OCI-M1 (cell line): ENCODE data around the gene HBA1.
"Not testable (repeated sequence)": the region's sequence is repeated elsewhere in the genome, so short reads cannot be mapped to it uniquely, and the experiment has no call there.

Experiments used
- DNase-seq: peaks from one replicate; lab custom pipeline; 2025; lab: John Stamatoyannopoulos, UW

Gene HBA1

DNA sequence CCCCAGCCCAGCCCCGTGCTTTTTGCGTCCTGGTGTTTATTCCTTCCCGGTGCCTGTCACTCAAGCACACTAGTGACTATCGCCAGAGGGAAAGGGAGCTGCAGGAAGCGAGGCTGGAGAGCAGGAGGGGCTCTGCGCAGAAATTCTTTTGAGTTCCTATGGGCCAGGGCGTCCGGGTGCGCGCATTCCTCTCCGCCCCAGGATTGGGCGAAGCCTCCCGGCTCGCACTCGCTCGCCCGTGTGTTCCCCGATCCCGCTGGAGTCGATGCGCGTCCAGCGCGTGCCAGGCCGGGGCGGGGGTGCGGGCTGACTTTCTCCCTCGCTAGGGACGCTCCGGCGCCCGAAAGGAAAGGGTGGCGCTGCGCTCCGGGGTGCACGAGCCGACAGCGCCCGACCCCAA, 474 bp upstream of the HBA1 start:
- DNase-seq: not testable (repeated sequence)

DNA sequence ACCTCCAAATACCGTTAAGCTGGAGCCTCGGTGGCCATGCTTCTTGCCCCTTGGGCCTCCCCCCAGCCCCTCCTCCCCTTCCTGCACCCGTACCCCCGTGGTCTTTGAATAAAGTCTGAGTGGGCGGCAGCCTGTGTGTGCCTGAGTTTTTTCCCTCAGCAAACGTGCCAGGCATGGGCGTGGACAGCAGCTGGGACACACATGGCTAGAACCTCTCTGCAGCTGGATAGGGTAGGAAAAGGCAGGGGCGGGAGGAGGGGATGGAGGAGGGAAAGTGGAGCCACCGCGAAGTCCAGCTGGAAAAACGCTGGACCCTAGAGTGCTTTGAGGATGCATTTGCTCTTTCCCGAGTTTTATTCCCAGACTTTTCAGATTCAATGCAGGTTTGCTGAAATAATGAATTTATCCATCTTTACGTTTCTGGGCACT, 928 bp downstream of the HBA1 start:
- DNase-seq: no peak

DNA sequence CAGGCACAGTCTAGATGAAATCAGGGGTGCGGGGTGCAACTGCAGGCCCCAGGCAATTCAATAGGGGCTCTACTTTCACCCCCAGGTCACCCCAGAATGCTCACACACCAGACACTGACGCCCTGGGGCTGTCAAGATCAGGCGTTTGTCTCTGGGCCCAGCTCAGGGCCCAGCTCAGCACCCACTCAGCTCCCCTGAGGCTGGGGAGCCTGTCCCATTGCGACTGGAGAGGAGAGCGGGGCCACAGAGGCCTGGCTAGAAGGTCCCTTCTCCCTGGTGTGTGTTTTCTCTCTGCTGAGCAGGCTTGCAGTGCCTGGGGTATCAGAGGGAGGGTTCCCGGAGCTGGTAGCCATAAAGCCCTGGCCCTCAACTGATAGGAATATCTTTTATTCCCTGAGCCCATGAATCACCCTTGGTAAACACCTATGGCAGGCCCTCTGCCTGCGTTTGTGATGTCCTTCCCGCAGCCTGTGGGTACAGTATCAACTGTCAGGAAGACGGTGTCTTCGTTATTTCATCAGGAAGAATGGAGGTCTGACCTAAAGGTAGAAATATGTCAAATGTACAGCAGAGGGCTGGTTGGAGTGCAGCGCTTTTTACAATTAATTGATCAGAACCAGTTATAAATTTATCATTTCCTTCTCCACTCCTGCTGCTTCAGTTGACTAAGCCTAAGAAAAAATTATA, 1.6 kb downstream of the HBA1 start:
- no peak for DNase-seq

DNA sequence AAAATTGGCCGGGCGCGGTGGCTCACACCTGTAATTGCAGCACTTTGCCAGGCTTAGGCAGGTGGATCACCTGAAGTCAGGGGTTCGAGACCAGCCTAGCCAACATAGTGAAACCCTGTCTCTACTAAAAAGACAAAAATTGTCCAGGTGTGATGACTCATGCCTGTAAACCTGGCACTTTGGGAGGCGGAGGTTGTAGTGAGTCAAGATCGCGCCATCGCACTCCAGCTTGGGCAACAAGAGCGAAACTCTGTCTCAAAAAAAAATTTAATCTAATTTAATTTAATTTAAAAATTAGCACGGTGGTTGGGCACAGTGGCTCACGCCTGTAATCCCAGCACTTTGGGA, 2.2 kb downstream of the HBA1 start:
- DNase-seq: no peak

DNA sequence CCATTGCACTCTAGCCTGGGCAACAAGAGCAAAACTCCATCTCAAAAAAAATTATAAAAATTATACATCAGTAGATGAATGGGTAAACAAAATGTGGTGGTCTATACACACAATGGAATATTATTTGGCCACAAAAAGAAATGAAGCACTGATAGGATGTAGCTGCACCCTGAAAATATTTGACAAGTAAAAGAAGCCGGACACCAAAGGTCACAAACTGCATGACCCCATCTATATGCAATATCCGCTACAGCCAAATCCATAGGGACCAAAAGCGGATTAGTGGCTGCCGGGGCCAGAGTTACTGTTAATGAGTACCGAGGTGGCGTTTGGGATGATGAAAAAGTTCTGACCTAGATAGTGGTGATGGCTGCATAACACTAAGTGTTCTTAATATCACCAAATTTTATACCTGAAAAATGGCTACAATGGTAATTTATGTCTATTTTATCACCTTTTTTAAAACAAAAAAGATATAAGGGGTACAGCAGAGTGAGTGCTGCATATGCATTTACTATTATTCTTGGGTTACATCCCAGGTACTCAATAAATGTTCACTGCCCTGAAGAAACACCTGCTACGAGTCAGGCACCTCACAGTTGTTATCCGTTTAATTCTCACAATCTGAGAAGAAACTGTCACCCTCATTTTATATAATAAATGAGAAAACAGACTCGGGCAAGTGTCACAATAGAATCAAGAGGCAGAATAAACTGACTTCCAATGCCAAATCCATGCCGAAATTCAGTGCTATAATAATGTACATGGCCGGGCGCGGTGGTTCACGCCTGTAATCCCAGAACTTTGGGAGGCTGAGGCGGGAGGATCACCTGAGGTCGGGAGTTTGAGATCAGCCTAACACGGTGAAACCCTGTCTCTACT, 3.0 kb downstream of the HBA1 start:
- no peak for DNase-seq

DNA sequence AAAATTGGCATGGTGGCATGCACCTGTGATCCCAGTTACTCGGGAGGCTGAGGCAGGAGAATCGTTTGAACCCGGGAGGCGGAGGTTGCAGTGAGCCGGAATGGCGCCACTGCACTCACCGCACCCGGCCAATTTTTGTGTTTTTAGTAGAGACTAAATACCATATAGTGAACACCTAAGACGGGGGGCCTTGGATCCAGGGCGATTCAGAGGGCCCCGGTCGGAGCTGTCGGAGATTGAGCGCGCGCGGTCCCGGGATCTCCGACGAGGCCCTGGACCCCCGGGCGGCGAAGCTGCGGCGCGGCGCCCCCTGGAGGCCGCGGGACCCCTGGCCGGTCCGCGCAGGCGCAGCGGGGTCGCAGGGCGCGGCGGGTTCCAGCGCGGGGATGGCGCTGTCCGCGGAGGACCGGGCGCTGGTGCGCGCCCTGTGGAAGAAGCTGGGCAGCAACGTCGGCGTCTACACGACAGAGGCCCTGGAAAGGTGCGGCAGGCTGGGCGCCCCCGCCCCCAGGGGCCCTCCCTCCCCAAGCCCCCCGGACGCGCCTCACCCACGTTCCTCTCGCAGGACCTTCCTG, 3.7 kb downstream of the HBA1 start, which contains the start of gene HBQ1:
TSS of gene HBQ1 (plus strand) at position 359 of the 575 bp plus-strand sequence. CDS start at position 387, 28 bp downstream.
- DNase-seq: peak; percentile 60

DNA sequence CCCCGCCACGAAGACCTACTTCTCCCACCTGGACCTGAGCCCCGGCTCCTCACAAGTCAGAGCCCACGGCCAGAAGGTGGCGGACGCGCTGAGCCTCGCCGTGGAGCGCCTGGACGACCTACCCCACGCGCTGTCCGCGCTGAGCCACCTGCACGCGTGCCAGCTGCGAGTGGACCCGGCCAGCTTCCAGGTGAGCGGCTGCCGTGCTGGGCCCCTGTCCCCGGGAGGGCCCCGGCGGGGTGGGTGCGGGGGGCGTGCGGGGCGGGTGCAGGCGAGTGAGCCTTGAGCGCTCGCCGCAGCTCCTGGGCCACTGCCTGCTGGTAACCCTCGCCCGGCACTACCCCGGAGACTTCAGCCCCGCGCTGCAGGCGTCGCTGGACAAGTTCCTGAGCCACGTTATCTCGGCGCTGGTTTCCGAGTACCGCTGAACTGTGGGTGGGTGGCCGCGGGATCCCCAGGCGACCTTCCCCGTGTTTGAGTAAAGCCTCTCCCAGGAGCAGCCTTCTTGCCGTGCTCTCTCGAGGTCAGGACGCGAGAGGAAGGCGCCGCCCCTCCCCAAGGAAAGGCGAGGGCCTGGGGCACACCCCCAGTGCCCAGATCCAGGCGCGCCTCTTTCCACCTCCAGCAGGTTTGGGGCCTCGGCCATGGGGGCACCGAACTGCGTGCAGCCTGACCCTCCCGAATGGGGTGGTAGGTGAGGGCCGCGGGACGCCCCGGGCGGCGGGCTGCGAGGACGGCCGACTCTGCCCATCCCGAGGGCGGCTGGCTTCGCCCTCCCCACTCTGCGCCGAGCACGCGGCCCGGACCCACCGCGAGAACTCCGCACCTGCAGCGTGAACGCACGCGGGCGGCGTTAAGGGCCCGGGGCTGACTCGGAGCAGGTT, 4.4 kb downstream of the HBA1 start:
- DNase-seq: peak; percentile 92

DNA sequence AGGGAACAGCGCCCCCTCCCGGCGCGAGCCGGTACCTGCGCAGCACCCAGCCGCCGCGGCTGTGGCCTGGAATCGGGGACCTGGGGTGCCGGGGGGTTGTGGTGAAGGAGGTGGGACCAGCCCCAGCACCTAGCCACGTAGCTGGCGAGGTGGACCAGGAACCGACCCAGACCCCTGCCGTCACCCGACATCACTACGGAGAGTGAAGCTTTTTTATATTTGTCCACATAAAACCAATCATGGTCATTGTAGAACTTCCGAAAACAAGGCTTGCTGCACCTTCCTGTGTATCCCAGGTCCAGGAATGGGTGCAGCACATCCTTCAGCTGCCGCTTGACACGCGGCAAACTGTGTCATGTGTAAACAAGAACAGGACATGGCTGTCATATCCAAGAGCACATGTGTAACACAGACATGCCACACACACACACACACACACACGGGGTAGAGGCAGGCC, 5.1 kb downstream of the HBA1 start:
- no peak for DNase-seq

DNA sequence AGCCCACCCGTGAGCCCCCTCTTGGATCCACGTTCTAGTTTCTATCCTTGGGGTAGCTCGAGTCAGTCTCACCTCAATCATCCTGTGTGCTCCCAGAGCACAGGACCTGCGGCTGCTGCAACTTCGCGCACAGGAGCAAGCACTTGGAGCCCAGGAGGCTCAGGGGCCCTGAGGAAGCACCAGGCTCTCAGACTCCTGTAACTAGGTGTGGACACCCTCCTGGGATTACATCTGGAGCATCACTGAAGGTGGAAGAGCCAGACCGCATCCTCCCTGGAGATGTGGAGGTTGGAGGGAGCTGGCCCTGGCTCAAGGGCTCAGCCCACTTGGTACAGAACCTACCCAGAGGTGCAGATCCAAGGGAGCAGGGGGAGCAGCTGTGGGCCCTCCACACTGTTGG, 6.5 kb downstream of the HBA1 start:
- no peak for DNase-seq

DNA sequence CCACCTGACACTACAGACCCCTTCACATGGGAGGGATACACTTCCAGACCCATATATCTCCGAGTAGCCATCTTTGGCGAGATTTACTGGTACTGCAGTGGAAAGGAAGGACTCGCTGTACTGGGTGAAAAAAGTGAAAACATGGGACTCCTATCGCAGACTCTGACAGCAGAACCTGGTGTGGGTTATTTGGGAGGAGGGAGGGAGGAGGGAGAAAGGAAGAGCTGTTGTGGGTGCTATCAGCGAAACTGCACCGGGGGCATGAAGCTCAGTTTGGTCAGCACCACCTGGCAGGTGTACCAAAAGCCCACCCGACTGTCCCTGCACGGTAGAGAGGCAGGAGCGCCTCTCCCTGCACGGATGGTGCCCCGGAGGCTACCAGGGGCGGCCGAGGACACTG, 8.7 kb downstream of the HBA1 start:
- no peak for DNase-seq

DNA sequence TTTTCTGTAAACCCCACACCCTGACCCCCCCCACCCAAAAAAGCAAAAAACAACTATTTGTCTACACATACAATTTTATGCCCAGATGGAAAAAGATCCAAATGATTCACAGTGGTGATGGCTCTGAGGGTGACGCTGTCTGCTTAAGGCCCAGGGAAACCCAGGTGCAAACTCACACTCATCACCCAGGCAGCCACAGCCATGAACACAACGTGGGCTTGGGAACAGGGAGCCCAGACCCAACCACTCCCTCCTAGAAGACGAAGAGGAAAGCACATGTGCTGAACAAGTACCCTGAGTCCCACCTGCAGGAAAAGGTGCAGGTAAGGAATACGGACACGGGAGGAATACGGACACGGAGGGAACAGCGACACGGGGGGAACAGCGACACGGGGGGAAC, 9.2 kb downstream of the HBA1 start:
- DNase-seq: no peak

DNA sequence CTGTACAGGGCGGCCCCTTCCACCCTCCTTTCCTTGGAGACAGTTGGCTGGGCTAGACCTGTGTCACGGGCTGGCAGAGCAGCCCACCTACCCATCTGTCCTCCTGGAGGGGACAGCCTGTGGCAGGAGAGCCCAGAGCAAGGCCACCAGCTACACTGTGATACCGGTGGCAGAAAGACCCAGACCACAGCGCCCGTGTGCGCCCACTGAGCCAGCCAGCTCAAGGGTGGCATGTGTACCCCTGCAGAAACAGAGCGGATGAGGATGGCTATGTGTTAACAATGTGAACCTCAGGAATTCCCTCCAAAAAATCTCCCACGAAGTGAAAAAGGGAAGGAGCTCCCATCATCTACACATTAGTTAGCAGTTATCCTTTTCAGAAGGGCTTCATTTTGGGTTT, 10.8 kb downstream of the HBA1 start:
- no peak for DNase-seq

DNA sequence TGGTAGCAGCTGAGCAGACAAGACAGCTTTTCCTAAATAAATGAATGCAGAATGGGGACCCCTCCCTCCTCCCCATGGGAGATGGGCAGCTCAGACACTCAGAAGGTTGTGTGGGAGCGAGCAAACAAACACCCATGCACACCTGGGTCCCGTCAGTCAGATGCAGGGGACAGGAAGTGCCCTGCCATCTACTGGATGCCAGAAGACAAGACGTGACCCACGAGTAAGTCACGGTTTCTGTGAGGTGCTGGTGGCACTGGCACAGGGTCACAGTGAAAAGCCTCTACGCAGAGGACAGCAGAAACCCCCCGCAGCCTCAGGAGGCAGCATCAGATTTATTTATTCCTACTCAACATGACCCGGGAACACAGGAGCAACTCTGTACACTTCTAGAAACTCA, 12.2 kb downstream of the HBA1 start:
- DNase-seq: no peak

DNA sequence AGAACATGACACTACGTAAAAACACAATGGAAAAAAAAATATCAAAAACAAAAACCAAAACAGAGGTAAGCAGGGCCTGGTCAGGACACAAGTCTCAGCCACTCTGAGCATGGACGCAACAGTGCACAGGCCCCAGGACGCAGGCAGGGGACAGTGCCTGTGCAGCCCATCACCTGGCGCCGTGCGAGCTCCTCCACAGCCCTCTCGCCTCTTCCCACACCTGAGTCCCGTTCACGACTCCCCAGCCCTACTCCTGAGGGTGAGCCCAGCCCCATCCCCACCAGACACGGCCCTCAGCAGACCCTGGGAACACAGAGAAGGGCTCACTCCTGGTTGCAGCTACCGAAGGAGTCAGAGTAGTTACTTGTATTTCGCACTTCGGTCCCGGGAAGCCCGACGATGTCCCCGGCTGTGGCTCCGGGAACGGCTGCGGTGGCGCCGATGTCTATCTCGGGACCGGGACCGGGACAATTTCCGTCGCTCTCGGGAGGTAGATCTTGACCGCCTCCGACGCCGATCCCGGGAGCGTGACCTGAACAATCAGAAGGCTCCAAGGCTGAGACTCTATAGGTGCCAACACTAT, 13.2 kb downstream of the HBA1 start:
- no peak for DNase-seq

DNA sequence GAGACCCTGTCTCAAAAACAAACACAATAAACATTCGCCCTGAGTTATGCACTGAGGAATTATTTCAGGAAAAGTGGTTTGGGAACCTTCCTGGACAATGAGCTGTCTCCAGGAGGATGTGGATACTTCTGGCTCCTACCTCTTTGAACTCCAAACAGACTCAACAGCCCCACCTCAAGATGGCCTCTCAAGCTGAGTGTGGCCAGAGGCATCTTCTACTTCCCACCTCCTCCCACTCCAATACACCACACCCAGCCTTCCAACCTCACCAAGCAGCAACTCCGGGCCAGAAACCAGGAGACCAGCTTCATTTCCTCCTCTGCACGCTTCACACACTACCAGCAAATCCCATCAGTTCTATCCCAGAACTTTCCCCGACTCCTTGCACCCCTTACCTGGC, 15.4 kb downstream of the HBA1 start:
- DNase-seq: no peak

DNA sequence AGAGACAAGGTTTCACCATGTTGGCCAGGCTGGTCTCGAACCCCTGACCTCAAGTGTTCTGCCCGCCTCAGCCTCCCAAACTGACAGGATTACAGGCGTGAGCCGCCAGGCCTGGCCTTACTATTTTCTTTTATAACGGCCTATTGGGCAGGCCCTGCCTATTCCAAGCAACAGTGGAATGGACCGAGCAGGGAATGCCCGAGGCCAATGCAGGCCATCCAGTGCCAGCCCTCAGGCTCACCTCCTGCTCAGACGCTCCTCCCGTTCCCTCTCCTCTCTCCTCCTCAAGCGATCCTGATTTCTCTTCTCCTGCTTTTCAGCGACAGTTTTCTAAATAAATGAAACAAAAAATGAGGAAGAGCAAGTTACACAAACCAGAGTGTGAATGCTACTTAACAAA, 16.2 kb downstream of the HBA1 start:
- DNase-seq: no peak

DNA sequence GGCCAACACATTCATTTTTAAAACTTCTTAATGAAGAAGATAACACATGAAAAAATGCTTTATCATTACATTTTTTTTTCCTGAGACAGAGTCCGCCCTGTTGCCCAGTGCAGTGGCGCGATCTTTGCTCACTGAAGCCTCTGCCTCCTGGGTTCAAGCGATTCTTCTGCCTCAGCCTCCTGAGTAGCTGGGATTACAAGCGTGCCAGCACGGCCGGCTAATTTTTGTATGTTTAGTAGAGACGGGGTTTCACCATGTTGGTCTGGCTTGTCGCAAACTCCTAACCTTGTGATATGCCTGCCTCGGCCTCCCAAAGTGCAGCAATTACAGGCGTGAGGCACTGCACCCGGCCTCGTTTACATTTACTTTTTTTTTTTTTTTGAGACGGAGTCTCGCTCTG, 17.0 kb downstream of the HBA1 start:
- DNase-seq: no peak

DNA sequence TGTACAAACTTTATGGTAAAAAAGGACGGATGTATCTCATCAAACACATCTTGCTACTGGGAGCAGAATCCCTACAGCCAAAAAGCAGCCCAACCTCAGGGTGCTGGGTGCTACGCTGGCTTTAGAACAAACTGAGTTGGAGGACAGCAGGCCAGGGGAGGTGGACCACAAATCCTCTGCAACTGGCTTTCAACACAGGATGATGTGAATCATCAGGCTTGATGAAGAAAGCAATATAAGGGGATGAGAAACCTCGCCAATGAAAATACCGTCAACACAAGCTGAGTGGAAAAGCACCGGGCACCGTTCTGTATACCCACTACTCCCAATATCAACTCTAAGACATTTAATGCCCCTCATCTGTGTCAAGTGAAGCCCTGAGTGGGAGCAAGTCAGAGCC, 18.0 kb downstream of the HBA1 start:
- DNase-seq: no peak

DNA sequence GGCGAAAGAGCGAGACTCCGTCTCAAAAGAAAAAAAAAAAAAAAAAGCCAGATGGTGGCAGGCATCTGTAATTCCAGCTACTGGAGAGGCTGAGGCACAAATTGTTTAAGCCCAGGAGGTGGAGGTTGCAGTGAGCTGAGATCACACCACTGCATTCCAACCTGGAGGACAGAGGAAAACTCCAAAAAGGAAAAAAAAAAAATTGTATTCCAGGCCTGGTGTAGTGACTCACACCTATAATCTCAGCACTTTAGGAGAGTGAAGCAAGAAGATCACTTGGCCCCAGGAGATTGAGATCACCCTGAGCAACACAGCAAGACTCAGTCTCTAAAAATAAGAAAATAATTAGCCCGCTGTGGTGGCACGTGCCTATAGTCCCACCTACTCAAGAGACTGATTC, 23.9 kb downstream of the HBA1 start:
- DNase-seq: no peak

DNA sequence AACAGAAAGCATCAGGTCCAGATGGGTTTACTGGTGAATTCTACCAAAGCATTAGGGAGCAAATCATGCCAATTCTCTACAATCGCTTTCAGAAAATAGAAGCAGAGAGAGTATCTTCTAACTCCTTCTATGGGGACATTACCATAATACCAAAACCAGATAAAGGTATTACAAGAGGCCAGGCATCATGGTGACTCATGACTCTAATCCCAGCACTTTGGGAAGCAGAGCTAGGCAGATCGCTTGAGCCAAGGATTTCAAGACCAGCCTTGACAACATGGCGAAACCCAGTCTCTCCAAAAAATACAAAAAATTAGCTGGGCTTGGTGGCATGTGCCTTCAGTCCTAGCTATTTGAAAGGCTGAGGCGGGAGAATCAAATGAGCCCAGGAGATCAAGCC, 26.8 kb downstream of the HBA1 start:
- no peak for DNase-seq

DNA sequence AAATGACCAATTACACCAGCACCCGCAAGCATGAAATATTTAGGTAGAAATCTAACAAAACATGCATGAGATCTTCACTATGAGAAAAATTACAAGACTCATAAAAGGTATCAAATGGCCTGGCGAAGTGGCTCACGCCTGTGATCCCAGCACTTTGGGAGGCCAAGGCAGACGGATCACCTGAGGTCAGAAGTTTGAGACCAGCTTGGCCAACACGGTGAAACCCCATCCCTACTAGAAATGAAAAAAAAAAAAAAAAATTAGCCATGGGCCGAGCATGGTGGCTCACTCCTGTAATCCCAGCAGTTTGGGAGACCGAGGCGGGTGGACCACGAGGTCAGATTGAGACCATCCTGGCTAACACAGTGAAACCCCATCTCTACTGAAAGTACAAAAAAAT, 27.6 kb downstream of the HBA1 start:
- DNase-seq: not testable (repeated sequence)

DNA sequence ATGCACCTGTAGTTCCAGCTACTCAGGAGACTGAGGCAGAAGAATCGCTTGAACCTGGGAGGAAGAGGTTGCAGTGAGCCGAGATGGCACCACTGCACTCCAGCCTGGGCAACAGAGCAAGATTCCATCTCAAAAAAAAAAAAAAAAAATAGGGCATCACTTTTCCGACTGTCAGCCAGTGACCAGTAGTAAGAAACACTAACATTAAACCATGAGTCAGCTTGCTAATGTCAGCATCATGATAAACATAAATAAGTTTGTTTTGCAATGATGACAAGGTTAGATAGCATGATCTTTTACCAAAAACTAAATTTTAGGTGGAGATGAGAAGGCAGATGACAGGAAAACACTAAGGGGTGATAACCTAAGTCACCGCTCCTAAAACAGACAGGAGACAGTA, 32.9 kb downstream of the HBA1 start:
- DNase-seq: not testable (repeated sequence)
